ENCODE measurements around the gene PRLH. TPM values are rescaled to one million over a fixed set of nuclear protein-coding genes. Genes with fewer than 3 reads are reported as not detected.
A peak's percentile ranks its signal among the peaks of the same experiment; 100 is the strongest.

Gene PRLH
- total and polyA plus RNA-seq, 2 of the 13 experiments (the other 11 are each of a cell fraction or from before 2014, with no cell fraction given): not detected

GRCh38 chr2:237614151-237614720 lies 47.9 kb downstream of the PRLH start (continued):
- TF ChIP-seq MXI1 (IDR thresholded peaks at IDR 0.05; ENCODE audit: borderline replicate concordance, low read depth, low read length) (no peak; the same call in 2 of the 3 replicates), NFE2L1 (CRISPR knock-in tag; IDR thresholded peaks at IDR 0.05; ENCODE audit: borderline replicate concordance) (no peak), FOXM1 (CRISPR knock-in tag; IDR thresholded peaks at IDR 0.05) (no peak), U2AF1 (optimal IDR thresholded peaks at IDR 0.05; ENCODE audit: low read depth, low read length) (no peak), ZSCAN5A (CRISPR knock-in tag; IDR thresholded peaks at IDR 0.05; ENCODE audit: borderline replicate concordance) (peak; percentile 40; the same call in 1 of the 2 replicates), KLF11 (CRISPR knock-in tag; IDR thresholded peaks at IDR 0.05) (no peak), SRSF9 (IDR thresholded peaks at IDR 0.05; ENCODE audit: borderline replicate concordance, insufficient read depth, low read depth, low read length, poor library complexity, severe bottlenecking) (no peak), RBFOX2 (IDR thresholded peaks at IDR 0.05; ENCODE audit: low read depth, low read length) (no peak), ZNF333 (CRISPR knock-in tag; IDR thresholded peaks at IDR 0.05; ENCODE audit: borderline replicate concordance) (no peak), MIER3 (CRISPR knock-in tag; IDR thresholded peaks at IDR 0.05; ENCODE audit: borderline replicate concordance) (peak; percentile 97), ZNF224 (CRISPR knock-in tag; IDR thresholded peaks at IDR 0.05) (no peak), PITX1 (CRISPR knock-in tag; IDR thresholded peaks at IDR 0.05) (peak; percentile 93), ZNF660 (CRISPR knock-in tag; IDR thresholded peaks at IDR 0.05; ENCODE audit: borderline replicate concordance, low read depth) (no peak), ZNF550 (CRISPR knock-in tag; IDR thresholded peaks at IDR 0.05; ENCODE audit: borderline replicate concordance) (no peak), TOE1 (CRISPR knock-in tag; IDR thresholded peaks at IDR 0.05) (peak; percentile 84; the same call in 1 of the 2 replicates), PHF21A (CRISPR knock-in tag; IDR thresholded peaks at IDR 0.05) (peak; percentile 99), AFF4 (CRISPR knock-in tag; IDR thresholded peaks at IDR 0.05) (peak; percentile 28)
- TF ChIP-seq, protein P1, sequence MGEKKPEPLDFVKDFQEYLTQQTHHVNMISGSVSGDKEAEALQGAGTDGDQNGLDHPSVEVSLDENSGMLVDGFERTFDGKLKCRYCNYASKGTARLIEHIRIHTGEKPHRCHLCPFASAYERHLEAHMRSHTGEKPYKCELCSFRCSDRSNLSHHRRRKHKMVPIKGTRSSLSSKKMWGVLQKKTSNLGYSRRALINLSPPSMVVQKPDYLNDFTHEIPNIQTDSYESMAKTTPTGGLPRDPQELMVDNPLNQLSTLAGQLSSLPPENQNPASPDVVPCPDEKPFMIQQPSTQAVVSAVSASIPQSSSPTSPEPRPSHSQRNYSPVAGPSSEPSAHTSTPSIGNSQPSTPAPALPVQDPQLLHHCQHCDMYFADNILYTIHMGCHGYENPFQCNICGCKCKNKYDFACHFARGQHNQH (CRISPR knock-in tag; IDR thresholded peaks at IDR 0.05): peak; percentile 98
- TF ChIP-seq, protein P2, sequence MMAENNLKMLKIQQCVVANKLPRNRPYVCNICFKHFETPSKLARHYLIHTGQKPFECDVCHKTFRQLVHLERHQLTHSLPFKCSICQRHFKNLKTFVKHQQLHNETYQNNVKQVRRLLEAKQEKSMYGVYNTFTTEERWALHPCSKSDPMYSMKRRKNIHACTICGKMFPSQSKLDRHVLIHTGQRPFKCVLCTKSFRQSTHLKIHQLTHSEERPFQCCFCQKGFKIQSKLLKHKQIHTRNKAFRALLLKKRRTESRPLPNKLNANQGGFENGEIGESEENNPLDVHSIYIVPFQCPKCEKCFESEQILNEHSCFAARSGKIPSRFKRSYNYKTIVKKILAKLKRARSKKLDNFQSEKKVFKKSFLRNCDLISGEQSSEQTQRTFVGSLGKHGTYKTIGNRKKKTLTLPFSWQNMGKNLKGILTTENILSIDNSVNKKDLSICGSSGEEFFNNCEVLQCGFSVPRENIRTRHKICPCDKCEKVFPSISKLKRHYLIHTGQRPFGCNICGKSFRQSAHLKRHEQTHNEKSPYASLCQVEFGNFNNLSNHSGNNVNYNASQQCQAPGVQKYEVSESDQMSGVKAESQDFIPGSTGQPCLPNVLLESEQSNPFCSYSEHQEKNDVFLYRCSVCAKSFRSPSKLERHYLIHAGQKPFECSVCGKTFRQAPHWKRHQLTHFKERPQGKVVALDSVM (CRISPR knock-in tag; IDR thresholded peaks at IDR 0.05): 0 out of 2 replicates have a peak, but pooled peaks have one; percentile 45
- TF ChIP-seq, protein P3, sequence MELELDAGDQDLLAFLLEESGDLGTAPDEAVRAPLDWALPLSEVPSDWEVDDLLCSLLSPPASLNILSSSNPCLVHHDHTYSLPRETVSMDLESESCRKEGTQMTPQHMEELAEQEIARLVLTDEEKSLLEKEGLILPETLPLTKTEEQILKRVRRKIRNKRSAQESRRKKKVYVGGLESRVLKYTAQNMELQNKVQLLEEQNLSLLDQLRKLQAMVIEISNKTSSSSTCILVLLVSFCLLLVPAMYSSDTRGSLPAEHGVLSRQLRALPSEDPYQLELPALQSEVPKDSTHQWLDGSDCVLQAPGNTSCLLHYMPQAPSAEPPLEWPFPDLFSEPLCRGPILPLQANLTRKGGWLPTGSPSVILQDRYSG (CRISPR knock-in tag; IDR thresholded peaks at IDR 0.05): no peak
